22Rv1 (cell line): Measurements from ENCODE around the gene CYSRT1.

Source experiments
- H3K27ac ChIP-seq: fragments of 450-650 bp; 2 replicates; pipeline ENCODE4 v1.5.1; 2017
- CTCF ChIP-seq: fragments of 450-650 bp; IDR thresholded peaks from 2 replicates; pipeline ENCODE4 v1.5.1; 2017; ENCODE audit warnings: mild to moderate bottlenecking
- ZFX ChIP-seq: fragments of 450-650 bp; IDR thresholded peaks from 2 replicates; pipeline ENCODE4 v1.6.1; 2017; ENCODE audit warnings: antibody characterized with exemption, borderline replicate concordance

CYSRT1 gene

DNA sequence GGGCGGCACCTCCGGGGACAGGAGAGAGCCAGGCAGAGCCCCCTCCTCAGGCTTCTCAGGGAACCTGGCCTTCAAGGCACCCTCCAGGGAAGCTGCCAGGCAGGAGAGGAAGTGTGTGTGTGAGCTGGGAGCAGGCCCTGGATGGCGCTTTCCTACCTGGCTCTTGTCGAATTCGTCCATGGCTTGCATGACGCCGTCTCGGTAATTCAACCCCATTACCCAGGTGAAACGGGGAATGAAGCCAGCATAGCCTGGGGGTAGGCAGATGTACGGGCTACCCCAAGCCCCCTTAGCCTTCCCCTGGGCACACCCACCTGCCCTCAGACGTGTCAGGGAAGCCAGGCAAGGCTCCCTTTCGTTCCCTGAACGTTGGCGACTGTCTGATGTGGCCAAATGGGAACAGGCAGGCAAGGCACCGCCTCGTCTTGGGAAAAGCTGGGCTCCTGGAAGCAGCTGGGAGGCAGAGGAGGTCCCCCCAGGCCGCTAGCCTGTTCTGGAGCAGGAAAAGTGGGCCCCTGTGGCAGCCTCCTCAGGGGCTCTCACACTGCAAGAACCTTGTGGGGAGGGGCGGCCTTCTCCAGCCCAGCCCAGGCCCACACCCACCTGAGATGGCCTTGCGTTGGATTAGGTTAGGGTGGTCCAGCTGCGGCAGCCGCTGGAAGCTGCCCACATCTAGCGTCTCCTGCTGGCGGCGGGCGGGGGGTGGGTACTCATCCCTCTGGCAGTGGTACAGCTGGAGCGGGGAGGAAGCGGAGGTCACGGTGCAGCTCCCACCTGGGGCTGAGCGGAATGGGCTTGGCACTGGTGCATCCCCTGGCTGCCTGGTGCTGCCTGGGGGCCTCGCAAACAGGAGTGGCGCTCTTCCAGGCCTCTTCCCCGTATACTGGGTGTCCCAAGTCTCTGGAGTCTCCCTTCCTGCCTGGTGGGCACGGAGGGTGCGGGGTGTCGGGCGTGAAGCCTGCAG lies 19.8 kb downstream of the CYSRT1 start:
- peak overlapping the region; percentile 97 for H3K27ac ChIP-seq
- no peak for TF ChIP-seq CTCF
- TF ChIP-seq ZFX, result no peak

GRCh38 chr9:137245450-137246421 lies 20.8 kb downstream of the CYSRT1 start:
- no peak for TF ChIP-seq CTCF
- TF ChIP-seq ZFX, result no peak
- H3K27ac ChIP-seq, result 0 out of 2 replicates have a peak overlapping the region, but pooled peaks have one; percentile 97

- TF ChIP-seq ZFX (no peak), CTCF (no peak)
- no peak overlapping the region for H3K27ac ChIP-seq
Measured at GRCh38 chr9:137247135-137247915, 22.4 kb downstream of the CYSRT1 start.

GRCh38 chr9:137247916-137248175 lies 22.9 kb downstream of the CYSRT1 start:
- no peak overlapping the region for H3K27ac ChIP-seq
- TF ChIP-seq CTCF (no peak), ZFX (no peak)

GRCh38 chr9:137250329-137251193 lies 25.6 kb downstream of the CYSRT1 start:
- H3K27ac ChIP-seq, result peak overlapping the region; percentile 58
- no peak for TF ChIP-seq CTCF
- TF ChIP-seq ZFX, result no peak

DNA sequence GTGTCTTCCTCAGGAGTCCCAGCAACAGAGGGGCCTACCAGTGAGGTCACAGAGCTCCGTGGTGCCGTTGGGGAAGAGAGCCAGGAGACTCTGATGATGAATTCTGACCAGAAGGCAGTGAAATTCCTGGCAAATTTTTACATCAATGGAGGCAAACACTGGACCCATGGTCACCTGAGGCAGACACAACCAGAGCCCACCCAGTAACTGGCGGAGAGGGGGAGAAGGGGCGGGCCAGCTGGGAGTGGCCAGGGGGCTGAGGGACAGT lies 26.2 kb downstream of the CYSRT1 start, which contains the start of gene STPG3:
Gene STPG3, plus strand, starts transcription at position 93 of the 268 bp plus-strand sequence. Its CDS starts 1 bp downstream, at position 94.
- H3K27ac ChIP-seq, result peak within 1 kb of the TSS; percentile 94
- no peak for TF ChIP-seq ZFX
- TF ChIP-seq CTCF, result no peak
